22Rv1 (cell line): ENCODE measurements around the gene GALNT4.

ENCODE experiments used
- CTCF ChIP-seq: fragments of 450-650 bp; IDR thresholded peaks from 2 replicates; pipeline ENCODE4 v1.5.1; 2017; ENCODE audit warnings: mild to moderate bottlenecking
- ZFX ChIP-seq: fragments of 450-650 bp; IDR thresholded peaks from 2 replicates; pipeline ENCODE4 v1.6.1; 2017; ENCODE audit warnings: antibody characterized with exemption, borderline replicate concordance

GRCh38 chr12:89494411-89495231 is 30.0 kb downstream of the GALNT4 start:
- TF ChIP-seq ZFX (no peak), CTCF (no peak)
